C4-2B (cell line): ENCODE measurements around the gene TRPV5.

Experiments
- H3K27ac ChIP-seq: fragments of 450-650 bp; 2 replicates; pipeline ENCODE4 v1.5.1; 2017
- CTCF ChIP-seq: fragments of 450-650 bp; conservative IDR thresholded peaks from 2 replicates; pipeline ENCODE4 v1.5.1; 2017; ENCODE audit warnings: mild to moderate bottlenecking
- ZFX ChIP-seq: fragments of 450-650 bp; IDR thresholded peaks from 2 replicates; pipeline ENCODE4 v1.6.1; 2017

The TRPV5 gene

DNA sequence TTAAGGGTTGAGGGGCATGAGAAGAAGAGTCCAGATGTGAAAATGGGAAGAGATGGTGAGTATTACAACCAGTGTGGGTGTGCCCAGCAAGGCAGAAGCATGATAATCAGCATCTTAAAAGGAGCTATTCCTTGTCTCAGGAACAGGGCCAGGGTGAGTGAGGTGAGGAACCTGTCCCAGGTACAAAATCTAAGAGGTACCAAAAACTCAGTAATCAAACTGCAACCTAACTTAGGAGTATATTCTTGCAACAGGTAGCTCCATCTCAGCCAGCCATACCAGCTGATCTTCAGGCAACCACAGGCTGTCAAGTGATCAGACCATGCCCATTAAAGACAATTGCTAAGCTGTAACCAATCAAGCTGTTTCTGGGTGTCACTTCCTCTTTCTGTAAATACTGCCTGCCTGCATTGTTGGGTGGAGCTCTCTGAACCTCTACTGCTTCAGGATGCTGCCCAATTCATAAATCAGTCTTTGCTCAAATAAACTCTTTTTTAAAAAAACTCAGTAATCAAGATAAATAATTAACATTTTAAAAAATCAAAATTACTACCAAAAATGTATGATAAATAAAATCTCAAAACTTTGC lies 21.2 kb upstream of the TRPV5 start:
- TF ChIP-seq CTCF: no peak
- TF ChIP-seq ZFX: no peak
- H3K27ac ChIP-seq: no peak overlapping the region

- TF ChIP-seq CTCF (no peak), ZFX (no peak)
- H3K27ac ChIP-seq: no peak overlapping the region
Observed at GRCh38 chr7:142950235-142950634, 16.7 kb upstream of the TRPV5 start.

GRCh38 chr7:142948603-142949002 lies 15.1 kb upstream of the TRPV5 start:
- no peak overlapping the region for H3K27ac ChIP-seq

GRCh38 chr7:142945001-142945400 lies 11.5 kb upstream of the TRPV5 start:
- no peak overlapping the region for H3K27ac ChIP-seq
- TF ChIP-seq ZFX (no peak), CTCF (no peak)

More at GRCh38 chr7:142948603-142949002, 15.1 kb upstream of the TRPV5 start:
- TF ChIP-seq CTCF: no peak
- TF ChIP-seq ZFX: no peak

GRCh38 chr7:142943706-142944268 lies 10.2 kb upstream of the TRPV5 start:
- H3K27ac ChIP-seq: no peak overlapping the region
- TF ChIP-seq ZFX (no peak), CTCF (no peak)

- no peak for TF ChIP-seq ZFX
- no peak overlapping the region for H3K27ac ChIP-seq
Observed at GRCh38 chr7:142942746-142943145, 9.2 kb upstream of the TRPV5 start.

DNA sequence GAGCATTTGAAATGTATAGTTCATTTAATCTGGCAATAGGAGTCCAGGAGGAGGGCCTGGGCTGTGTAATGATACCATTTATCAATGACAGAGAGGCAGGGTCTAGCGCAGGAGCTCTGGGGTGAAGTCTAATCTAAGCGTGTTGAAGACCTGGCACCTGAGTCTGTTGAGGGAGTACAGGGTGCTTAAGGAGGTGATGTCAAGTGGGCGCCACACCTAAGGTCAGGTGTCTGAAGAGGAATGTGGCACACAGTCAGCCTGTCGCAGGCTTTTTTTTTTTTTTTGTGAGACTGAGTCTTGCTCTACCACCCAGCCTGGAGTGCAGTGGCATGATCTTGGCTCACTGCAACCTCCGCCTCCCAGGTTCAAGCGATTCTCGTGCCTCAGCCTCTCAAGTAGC lies 8.0 kb upstream of the TRPV5 start:
- no peak for TF ChIP-seq CTCF
- no peak for TF ChIP-seq ZFX
- H3K27ac ChIP-seq: no peak overlapping the region

DNA sequence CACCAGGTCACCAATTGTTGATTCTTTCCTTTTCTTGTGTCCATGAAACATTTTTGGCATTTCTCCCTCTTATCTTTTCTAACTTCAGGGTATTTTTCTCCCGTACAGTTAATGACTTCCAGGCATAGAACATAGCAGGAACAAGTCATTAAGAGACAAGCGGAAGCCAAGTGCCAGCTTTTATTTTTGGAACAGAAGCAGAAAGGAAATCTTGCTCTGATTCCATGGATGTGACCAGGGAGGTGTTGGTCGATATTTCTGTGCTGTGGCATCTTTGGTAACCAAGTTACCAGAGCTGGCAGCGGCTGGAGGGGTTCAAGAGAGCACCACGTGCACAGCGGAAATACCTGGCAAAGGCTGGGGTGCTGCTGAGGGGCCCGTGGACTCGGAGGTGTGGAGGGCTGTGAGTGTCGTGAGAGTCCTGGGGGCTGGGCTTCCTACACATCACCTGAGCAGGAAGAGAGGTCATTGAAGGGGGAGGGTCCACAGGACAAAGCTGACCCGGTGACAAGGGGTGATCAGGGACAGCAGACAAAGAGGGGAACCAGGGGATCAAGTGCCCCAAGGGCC lies 7.5 kb upstream of the TRPV5 start:
- TF ChIP-seq CTCF (no peak), ZFX (no peak)
- no peak overlapping the region for H3K27ac ChIP-seq
